Brain microvascular endothelial cell (primary cell): ENCODE results near the gene ZCCHC24.
A peak's percentile ranks its signal among the peaks of the same experiment; 100 is the strongest.

Experiments
- DNase-seq: peaks from one replicate; pipeline ENCODE4 v3.0.0-alpha.2; 2020
- H3K27ac ChIP-seq: fragments of 250-450 bp; sonication (Bioruptor Pico); 2 replicates; pipeline ENCODE4 v1.5.1; 2020; ENCODE audit warnings: mild to moderate bottlenecking, moderate library complexity
- H3K27me3 ChIP-seq: fragments of 250-450 bp; sonication (Bioruptor Pico); replicated peaks from 2 replicates; pipeline ENCODE4 v1.5.1; 2020; ENCODE audit warnings: mild to moderate bottlenecking
- H3K36me3 ChIP-seq: fragments of 250-450 bp; sonication (Bioruptor Pico); replicated peaks from 2 replicates; pipeline ENCODE4 v1.5.1; 2020; ENCODE audit warnings: mild to moderate bottlenecking
- H3K4me3 ChIP-seq: 2 replicates; pipeline ENCODE4 v1.5.1; 2011; ENCODE audit warnings: low read depth, mild to moderate bottlenecking, control low read depth, low read length, moderate library complexity
- CTCF ChIP-seq: IDR thresholded peaks from 2 replicates; pipeline ENCODE4 v1.5.1; 2011; ENCODE audit warnings: low read depth, mild to moderate bottlenecking, moderate library complexity, low read length, control low read depth, inconsistent platforms; ENCODE audit errors: missing control alignments
- in situ Hi-C: cut with HindIII; loops from 2 replicates; pipeline ENCODE4 v1.10.0; 2017; ENCODE audit warnings: low sequenced_read_pairs, low pct_ligation_motif_present

The ZCCHC24 gene

GRCh38 chr10:79374312-79375191 lies 70.9 kb downstream of the ZCCHC24 start:
- DNase-seq: peak; percentile 66
- H3K27ac ChIP-seq: no peak overlapping the region
- in situ Hi-C loops: loop anchor here (10.0 kb wide), 1 partner anchor 100 kb away; no protein-coding TSS in a partner anchor

GRCh38 chr10:79372871-79373270 lies 72.6 kb downstream of the ZCCHC24 start:
- TF ChIP-seq CTCF: no peak
- Histone ChIP-seq H3K27ac (no peak overlapping the region), H3K4me3 (no peak overlapping the region), H3K27me3 (no peaks in the 10 kb centered on the region), H3K36me3 (no peaks in the 10 kb centered on the region)
- DNase-seq: no peak
- in situ Hi-C loops: loop anchor here (10.0 kb wide), 1 partner anchor 102 kb away; no protein-coding TSS in a partner anchor

More at GRCh38 chr10:79374312-79375191, 70.9 kb downstream of the ZCCHC24 start:
- Histone ChIP-seq H3K36me3 (no peaks in the 10 kb centered on the region), H3K4me3 (no peak overlapping the region), H3K27me3 (no peaks in the 10 kb centered on the region)
- TF ChIP-seq CTCF: peak; percentile 97

GRCh38 chr10:79367426-79368189 lies 77.8 kb downstream of the ZCCHC24 start:
- peak; percentile 81 for DNase-seq
- in situ Hi-C loops: no loop called here
- TF ChIP-seq CTCF: no peak
- peak overlapping the region; percentile 50 for H3K27ac ChIP-seq
- H3K27me3 ChIP-seq: no peaks in the 10 kb centered on the region
- no peaks in the 10 kb centered on the region for H3K36me3 ChIP-seq
- no peak overlapping the region for H3K4me3 ChIP-seq

- Histone ChIP-seq H3K27me3 (no peaks in the 10 kb centered on the region), H3K36me3 (no peaks in the 10 kb centered on the region), H3K4me3 (no peak overlapping the region), H3K27ac (no peak overlapping the region)
- in situ Hi-C loops: no loop called here
- no peak for TF ChIP-seq CTCF
- peak; percentile 39 for DNase-seq
Measured at GRCh38 chr10:79361726-79362397, 83.6 kb downstream of the ZCCHC24 start.

GRCh38 chr10:79360499-79361342 lies 84.7 kb downstream of the ZCCHC24 start:
- in situ Hi-C loops: no loop called here
- DNase-seq: no peak
- no peak overlapping the region for H3K27ac ChIP-seq

More at GRCh38 chr10:79360499-79361342, 84.7 kb downstream of the ZCCHC24 start:
- Histone ChIP-seq H3K27me3 (no peaks in the 10 kb centered on the region), H3K36me3 (peaks cover 2% of the 10 kb centered on the region), H3K4me3 (no peak overlapping the region)
- TF ChIP-seq CTCF: no peak
